HEK293 (cell line): Measurements from ENCODE around the gene RASSF8.
"Not testable (repeated sequence)": the region's sequence is repeated elsewhere in the genome, so short reads cannot be mapped to it uniquely, and the experiment has no call there.

Experiments used
- ZNF133 ChIP-seq: fragments of 450-650 bp; formaldehyde crosslinking; IDR thresholded peaks from 2 replicates; pipeline ENCODE4 v1.5.1; 2016; ENCODE audit warnings: missing biosample characterization, missing genetic modification characterization
- ZNF146 ChIP-seq: fragments of 450-650 bp; formaldehyde crosslinking; IDR thresholded peaks from 2 replicates; pipeline ENCODE4 v1.5.1; 2016; ENCODE audit warnings: missing biosample characterization, missing genetic modification characterization
- ZNF274 ChIP-seq, 2 experiments: fragments of 200-500 bp in 1 of 2; fragments of 450-650 bp in 1 of 2; sonication (Bioruptor generic) in 1 of 2; formaldehyde crosslinking in 1 of 2; IDR thresholded peaks; 2 replicates each; pipeline versions ENCODE4 v1.5.1 to v1.6.1; 2014 to 2016; ENCODE audit warnings: borderline replicate concordance in 1 of 2, inconsistent platforms in 1 of 2, low read length in 1 of 2, missing biosample characterization in 1 of 2, missing genetic modification characterization in 1 of 2
- ZNF768 ChIP-seq: fragments of 450-650 bp; formaldehyde crosslinking; IDR thresholded peaks from 2 replicates; pipeline ENCODE4 v1.5.1; 2018; ENCODE audit warnings: missing biosample characterization, mild to moderate bottlenecking, missing genetic modification characterization
- TF ChIP-seq, protein P1 (sequence below): fragments of 450-650 bp; formaldehyde crosslinking; IDR thresholded peaks from 2 replicates; pipeline ENCODE4 v1.5.1; 2016; ENCODE audit warnings: missing biosample characterization, missing genetic modification characterization
- TF ChIP-seq, protein P2 (sequence below): fragments of 450-650 bp; formaldehyde crosslinking; IDR thresholded peaks from 2 replicates; pipeline ENCODE4 v1.5.1; 2016; ENCODE audit warnings: missing biosample characterization, missing genetic modification characterization
- TF ChIP-seq, protein P3 (sequence below): fragments of 450-650 bp; formaldehyde crosslinking; IDR thresholded peaks from 2 replicates; pipeline ENCODE4 v1.5.1; 2016; ENCODE audit warnings: missing biosample characterization, missing genetic modification characterization, borderline replicate concordance
- TF ChIP-seq, protein P4 (sequence below): fragments of 450-650 bp; formaldehyde crosslinking; IDR thresholded peaks from 2 replicates; pipeline ENCODE4 v1.5.1; 2016; ENCODE audit warnings: missing biosample characterization, missing genetic modification characterization, low read depth

DNA sequence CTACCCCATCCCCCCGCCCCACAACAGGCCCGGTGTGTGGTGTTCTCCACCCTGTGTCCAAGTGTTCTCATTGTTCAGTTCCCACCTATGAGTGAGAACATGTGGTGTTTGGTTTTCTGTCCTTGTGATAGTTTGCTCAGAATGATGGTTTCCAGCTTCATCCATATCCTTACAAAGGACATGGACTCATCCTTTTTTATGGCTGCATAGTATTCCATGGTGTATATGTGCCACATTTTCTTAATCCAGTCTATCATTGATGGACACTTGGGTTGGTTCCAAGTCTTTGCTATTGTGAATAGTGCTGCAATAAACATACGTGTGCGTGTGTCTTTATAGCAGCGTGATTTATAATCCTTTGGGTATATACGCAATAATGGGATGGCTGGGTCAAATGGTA lies 98.8 kb downstream of the RASSF8 start:
- TF ChIP-seq, protein P1, sequence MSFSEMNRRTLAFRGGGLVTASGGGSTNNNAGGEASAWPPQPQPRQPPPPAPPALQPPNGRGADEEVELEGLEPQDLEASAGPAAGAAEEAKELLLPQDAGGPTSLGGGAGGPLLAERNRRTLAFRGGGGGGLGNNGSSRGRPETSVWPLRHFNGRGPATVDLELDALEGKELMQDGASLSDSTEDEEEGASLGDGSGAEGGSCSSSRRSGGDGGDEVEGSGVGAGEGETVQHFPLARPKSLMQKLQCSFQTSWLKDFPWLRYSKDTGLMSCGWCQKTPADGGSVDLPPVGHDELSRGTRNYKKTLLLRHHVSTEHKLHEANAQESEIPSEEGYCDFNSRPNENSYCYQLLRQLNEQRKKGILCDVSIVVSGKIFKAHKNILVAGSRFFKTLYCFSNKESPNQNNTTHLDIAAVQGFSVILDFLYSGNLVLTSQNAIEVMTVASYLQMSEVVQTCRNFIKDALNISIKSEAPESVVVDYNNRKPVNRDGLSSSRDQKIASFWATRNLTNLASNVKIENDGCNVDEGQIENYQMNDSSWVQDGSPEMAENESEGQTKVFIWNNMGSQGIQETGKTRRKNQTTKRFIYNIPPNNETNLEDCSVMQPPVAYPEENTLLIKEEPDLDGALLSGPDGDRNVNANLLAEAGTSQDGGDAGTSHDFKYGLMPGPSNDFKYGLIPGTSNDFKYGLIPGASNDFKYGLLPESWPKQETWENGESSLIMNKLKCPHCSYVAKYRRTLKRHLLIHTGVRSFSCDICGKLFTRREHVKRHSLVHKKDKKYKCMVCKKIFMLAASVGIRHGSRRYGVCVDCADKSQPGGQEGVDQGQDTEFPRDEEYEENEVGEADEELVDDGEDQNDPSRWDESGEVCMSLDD (tag by site-specific recombination) = not testable (repeated sequence)
- TF ChIP-seq, protein P2, sequence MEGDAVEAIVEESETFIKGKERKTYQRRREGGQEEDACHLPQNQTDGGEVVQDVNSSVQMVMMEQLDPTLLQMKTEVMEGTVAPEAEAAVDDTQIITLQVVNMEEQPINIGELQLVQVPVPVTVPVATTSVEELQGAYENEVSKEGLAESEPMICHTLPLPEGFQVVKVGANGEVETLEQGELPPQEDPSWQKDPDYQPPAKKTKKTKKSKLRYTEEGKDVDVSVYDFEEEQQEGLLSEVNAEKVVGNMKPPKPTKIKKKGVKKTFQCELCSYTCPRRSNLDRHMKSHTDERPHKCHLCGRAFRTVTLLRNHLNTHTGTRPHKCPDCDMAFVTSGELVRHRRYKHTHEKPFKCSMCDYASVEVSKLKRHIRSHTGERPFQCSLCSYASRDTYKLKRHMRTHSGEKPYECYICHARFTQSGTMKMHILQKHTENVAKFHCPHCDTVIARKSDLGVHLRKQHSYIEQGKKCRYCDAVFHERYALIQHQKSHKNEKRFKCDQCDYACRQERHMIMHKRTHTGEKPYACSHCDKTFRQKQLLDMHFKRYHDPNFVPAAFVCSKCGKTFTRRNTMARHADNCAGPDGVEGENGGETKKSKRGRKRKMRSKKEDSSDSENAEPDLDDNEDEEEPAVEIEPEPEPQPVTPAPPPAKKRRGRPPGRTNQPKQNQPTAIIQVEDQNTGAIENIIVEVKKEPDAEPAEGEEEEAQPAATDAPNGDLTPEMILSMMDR (tag by site-specific recombination) = not testable (repeated sequence)
- TF ChIP-seq, protein P3, sequence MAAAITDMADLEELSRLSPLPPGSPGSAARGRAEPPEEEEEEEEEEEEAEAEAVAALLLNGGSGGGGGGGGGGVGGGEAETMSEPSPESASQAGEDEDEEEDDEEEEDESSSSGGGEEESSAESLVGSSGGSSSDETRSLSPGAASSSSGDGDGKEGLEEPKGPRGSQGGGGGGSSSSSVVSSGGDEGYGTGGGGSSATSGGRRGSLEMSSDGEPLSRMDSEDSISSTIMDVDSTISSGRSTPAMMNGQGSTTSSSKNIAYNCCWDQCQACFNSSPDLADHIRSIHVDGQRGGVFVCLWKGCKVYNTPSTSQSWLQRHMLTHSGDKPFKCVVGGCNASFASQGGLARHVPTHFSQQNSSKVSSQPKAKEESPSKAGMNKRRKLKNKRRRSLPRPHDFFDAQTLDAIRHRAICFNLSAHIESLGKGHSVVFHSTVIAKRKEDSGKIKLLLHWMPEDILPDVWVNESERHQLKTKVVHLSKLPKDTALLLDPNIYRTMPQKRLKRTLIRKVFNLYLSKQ = not testable (repeated sequence)
- TF ChIP-seq ZNF133; ZNF274 (IDR thresholded peaks at IDR 0.05; ENCODE audit: low read length); ZNF274 (tag by site-specific recombination; IDR thresholded peaks at IDR 0.05; ENCODE audit: borderline replicate concordance); ZNF768 (tag by site-specific recombination): not testable (repeated sequence)
- TF ChIP-seq, protein P4, sequence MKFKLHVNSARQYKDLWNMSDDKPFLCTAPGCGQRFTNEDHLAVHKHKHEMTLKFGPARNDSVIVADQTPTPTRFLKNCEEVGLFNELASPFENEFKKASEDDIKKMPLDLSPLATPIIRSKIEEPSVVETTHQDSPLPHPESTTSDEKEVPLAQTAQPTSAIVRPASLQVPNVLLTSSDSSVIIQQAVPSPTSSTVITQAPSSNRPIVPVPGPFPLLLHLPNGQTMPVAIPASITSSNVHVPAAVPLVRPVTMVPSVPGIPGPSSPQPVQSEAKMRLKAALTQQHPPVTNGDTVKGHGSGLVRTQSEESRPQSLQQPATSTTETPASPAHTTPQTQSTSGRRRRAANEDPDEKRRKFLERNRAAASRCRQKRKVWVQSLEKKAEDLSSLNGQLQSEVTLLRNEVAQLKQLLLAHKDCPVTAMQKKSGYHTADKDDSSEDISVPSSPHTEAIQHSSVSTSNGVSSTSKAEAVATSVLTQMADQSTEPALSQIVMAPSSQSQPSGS (tag by site-specific recombination) = not testable (repeated sequence)
- TF ChIP-seq ZNF146 (tag by site-specific recombination) = peak; percentile 98
